ENCODE results near the gene FEM1B. TPM values are rescaled to one million over a fixed set of nuclear protein-coding genes. Genes with fewer than 3 reads are reported as not detected.

The FEM1B gene
- total RNA-seq, 1 donor, result 45.5 TPM

GRCh38 chr15:68241088-68241935 lies 36.2 kb upstream of the FEM1B start:
- no peak for TF ChIP-seq CTCF (IDR thresholded peaks at IDR 0.05; ENCODE audit: insufficient read depth, low read length)
- DNase-seq (ENCODE audit: low read depth), result no peak

GRCh38 chr15:68244235-68244634 lies 33.3 kb upstream of the FEM1B start:
- no peak overlapping the region for H3K4me3 ChIP-seq (ENCODE audit: low read depth, low read length)
- DNase-seq (ENCODE audit: low read depth), result no peak
- no peak for TF ChIP-seq CTCF (IDR thresholded peaks at IDR 0.05; ENCODE audit: insufficient read depth, low read length)

More at GRCh38 chr15:68241088-68241935, 36.2 kb upstream of the FEM1B start:
- H3K4me3 ChIP-seq (ENCODE audit: low read depth, low read length), result no peak overlapping the region

- TF ChIP-seq CTCF (IDR thresholded peaks at IDR 0.05; ENCODE audit: insufficient read depth, low read length), result no peak
- no peak overlapping the region for H3K4me3 ChIP-seq (ENCODE audit: low read depth, low read length)
- DNase-seq (ENCODE audit: low read depth), result no peak
Observed at GRCh38 chr15:68249058-68249713, 28.4 kb upstream of the FEM1B start.

- DNase-seq (ENCODE audit: low read depth), result peak; percentile 92
- H3K4me3 ChIP-seq (ENCODE audit: low read depth, low read length), result no peak overlapping the region
- peak; percentile 89 for TF ChIP-seq CTCF (IDR thresholded peaks at IDR 0.05; ENCODE audit: insufficient read depth, low read length)
Observed at GRCh38 chr15:68252925-68253534, 24.5 kb upstream of the FEM1B start.

- DNase-seq (ENCODE audit: low read depth), result peak; percentile 87
- no peak for TF ChIP-seq CTCF (IDR thresholded peaks at IDR 0.05; ENCODE audit: insufficient read depth, low read length)
- H3K4me3 ChIP-seq (ENCODE audit: low read depth, low read length), result peak overlapping the region; percentile 64
Observed at GRCh38 chr15:68256675-68257450, 20.7 kb upstream of the FEM1B start.

DNA sequence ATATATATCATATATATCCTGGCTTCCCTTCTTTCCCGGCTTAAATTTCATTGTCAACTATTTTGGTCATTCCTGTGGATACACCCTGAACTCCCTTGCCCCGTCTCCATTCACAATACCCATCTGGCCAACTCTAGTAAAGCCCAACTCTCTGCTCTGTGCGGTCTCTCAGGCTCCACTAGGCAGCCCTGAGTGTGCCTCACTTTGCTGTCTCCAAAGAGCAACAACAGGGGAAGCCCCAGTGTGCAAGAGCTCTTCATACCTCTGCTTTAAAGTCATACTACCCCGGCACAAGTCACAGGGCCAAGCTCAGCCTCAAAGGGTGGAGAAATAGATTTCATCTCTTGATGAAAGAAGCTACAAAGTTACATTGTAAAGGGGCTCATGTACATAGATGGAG lies 18.9 kb upstream of the FEM1B start:
- TF ChIP-seq CTCF (IDR thresholded peaks at IDR 0.05; ENCODE audit: insufficient read depth, low read length), result no peak
- H3K4me3 ChIP-seq (ENCODE audit: low read depth, low read length), result no peak overlapping the region
- no peak for DNase-seq (ENCODE audit: low read depth)
